GM23338 (cell line): ENCODE data around the gene USP19.

Experiments
- CREB1 ChIP-seq: fragments of 250-450 bp; sonication (Bioruptor Pico); IDR thresholded peaks from 2 replicates; pipeline ENCODE4 v1.5.0; 2020; ENCODE audit warnings: low read depth, mild to moderate bottlenecking, moderate library complexity
- EZH2 ChIP-seq: fragments of 200-600 bp; sonication (generic); IDR thresholded peaks from one replicate; pipeline ENCODE4 v1.8.0; 2017; ENCODE audit warnings: antibody characterized with exemption, mild to moderate bottlenecking, low read depth; ENCODE audit not compliant: unreplicated experiment
- EZH2phosphoT487 ChIP-seq: fragments of 200-600 bp; sonication (generic); IDR thresholded peaks from one replicate; pipeline ENCODE4 v1.8.1; 2018; ENCODE audit warnings: antibody characterized with exemption; ENCODE audit not compliant: unreplicated experiment
- JUNB ChIP-seq: IDR thresholded peaks from one replicate; pipeline ENCODE4 v1.6.1; 2016; ENCODE audit warnings: antibody characterized with exemption; ENCODE audit not compliant: unreplicated experiment
- POLR2AphosphoS5 ChIP-seq: IDR thresholded peaks from 2 replicates; pipeline ENCODE4 v1.6.1; 2016; ENCODE audit warnings: antibody characterized with exemption, low read depth
- REST ChIP-seq: IDR thresholded peaks from one replicate; pipeline ENCODE4 v1.6.1; 2018; ENCODE audit warnings: antibody characterized with exemption; ENCODE audit not compliant: unreplicated experiment
- STAT1 ChIP-seq: IDR thresholded peaks from one replicate; pipeline ENCODE4 v1.6.1; 2016; ENCODE audit warnings: antibody characterized with exemption; ENCODE audit not compliant: unreplicated experiment
- TF ChIP-seq, protein P1 (sequence below), 2 experiments: fragments of 200-600 bp in 1 of 2; sonication (generic) in 1 of 2; conservative IDR thresholded peaks; 2 replicates each; pipeline versions ENCODE4 v1.5.1 to v1.6.1; 2016 to 2017; ENCODE audit warnings: antibody characterized with exemption in 2 of 2, low read depth in 2 of 2, mild to moderate bottlenecking in 2 of 2, moderate library complexity in 1 of 2

DNA sequence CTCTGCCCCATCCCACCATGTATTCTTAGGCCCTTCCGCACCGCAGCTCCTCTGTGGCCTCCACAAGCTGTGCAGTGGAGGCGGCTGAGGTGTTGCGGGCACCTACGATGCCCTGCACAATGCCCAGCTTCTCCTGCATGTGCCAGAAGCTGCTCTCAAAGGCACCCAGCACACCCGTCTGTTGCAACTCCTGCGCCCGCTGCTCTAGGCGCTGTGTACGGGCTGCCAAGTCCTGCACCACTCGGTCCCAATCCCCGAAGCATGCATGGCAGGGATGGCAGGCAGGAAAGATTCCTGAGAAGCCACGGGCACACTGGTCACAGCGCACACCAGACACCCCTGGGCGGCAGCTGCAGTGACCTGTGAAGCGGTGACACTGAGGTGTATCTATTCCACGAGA is 3.1 kb upstream of the USP19 start:
- TF ChIP-seq, protein P1, sequence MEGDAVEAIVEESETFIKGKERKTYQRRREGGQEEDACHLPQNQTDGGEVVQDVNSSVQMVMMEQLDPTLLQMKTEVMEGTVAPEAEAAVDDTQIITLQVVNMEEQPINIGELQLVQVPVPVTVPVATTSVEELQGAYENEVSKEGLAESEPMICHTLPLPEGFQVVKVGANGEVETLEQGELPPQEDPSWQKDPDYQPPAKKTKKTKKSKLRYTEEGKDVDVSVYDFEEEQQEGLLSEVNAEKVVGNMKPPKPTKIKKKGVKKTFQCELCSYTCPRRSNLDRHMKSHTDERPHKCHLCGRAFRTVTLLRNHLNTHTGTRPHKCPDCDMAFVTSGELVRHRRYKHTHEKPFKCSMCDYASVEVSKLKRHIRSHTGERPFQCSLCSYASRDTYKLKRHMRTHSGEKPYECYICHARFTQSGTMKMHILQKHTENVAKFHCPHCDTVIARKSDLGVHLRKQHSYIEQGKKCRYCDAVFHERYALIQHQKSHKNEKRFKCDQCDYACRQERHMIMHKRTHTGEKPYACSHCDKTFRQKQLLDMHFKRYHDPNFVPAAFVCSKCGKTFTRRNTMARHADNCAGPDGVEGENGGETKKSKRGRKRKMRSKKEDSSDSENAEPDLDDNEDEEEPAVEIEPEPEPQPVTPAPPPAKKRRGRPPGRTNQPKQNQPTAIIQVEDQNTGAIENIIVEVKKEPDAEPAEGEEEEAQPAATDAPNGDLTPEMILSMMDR (conservative IDR thresholded peaks at IDR 0.05; ENCODE audit: low read depth in 2 of 2), result no peak
- TF ChIP-seq EZH2phosphoT487, result no peak
- no peak for TF ChIP-seq CREB1 (CRISPR knock-in tag)
- no peak for TF ChIP-seq JUNB
- TF ChIP-seq EZH2, result no peak
- TF ChIP-seq REST, result no peak
- TF ChIP-seq POLR2AphosphoS5, result no peak
- TF ChIP-seq STAT1, result no peak
